ENCODE results near the gene EPHA8.

The EPHA8 gene

DNA sequence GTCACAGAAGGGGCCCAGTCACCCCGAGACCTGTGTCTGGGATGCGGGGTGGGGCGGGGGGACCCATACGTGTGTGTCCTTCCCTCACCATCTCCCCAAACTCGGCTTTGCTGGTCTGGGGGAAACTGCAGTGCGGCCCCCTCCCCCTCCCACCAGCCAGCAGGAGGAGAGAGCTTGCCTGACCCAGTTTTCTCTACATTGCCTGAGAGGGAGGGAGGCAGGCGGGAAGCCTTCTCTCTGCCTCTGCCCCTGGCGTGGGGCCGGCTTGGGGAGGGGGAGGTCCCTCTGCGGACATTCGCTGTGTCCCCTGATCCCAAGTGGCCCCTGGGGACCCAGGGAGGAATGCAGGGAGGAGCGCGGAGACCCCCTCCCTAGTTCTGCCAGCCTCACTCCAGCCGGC is 3.9 kb downstream of the EPHA8 start:
- ATAC-seq (no peak), DNase-seq (no peak)

DNA sequence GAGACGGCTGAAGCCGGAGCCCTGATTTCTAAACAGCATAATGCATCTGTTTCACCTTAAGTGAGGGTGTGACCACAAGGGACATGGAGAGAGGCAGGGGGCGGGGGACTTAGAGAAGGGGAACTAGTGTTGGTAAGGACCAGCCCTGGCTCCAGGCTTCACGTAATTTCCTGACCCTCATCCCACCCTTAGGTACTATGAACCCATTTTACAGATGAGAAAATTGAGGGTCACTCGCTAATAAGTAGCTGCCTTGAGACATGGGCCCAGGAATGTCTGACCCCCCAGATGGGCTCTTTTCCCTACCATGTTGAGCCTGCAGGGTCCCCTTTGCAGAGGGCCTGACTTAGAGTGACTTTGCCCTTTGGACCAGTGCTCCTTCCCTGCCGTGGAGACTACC is 4.7 kb downstream of the EPHA8 start:
- DNase-seq (no peak), ATAC-seq (no peak)

DNA sequence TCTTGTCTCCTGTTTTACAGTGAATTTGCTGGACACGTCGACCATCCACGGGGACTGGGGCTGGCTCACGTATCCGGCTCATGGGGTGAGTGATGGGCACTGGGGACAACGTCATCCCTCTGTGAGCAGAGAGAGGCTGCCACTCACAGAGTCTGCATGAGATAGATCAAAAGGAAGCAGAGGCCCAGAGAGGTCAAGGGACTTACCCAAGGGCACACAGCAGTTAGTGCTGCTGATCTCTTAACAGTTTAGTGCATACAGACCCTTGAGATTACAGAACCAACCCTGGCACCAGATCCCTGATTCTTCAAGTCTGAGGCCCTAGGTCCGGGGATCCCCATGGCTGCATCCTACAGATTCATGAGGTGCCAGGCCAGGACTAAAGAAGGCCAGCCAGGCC is 6.0 kb downstream of the EPHA8 start:
- ATAC-seq (no peak), DNase-seq (no peak)

DNA sequence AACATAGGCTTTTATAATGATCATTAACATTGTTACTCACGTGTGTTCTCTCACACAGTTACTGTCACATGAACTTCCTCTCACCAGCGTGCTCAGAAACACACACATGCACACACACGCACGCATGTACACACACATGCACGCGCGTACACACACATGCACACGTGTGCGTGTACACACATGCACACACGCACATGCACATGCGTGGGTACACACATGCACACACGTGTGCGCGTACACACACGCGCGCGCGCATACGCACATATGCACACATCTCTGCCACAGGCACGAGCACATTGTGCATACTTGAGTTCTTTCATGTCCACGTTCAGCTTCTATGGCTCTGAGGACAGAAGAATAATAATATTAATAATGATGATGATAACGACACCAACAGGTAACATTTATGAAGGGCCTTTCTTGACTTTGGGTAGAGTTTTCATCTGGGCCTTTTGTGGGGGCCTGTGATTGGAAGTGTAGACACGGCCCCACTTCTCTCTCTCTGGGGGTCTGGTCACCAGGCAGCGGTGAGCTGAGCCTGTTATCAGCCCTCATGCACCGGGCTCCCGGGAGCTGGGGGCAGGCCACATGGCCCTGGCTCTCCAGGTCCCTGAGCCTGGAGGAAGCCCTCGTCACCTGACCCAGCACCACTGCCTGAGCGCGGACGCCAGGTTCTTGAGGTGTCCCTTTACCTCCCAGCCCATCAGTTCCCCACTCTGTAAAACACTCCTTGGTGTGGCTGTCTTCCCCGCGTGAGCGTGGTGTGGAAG is 7.0 kb downstream of the EPHA8 start:
- ATAC-seq = no peak
- no peak for DNase-seq

DNA sequence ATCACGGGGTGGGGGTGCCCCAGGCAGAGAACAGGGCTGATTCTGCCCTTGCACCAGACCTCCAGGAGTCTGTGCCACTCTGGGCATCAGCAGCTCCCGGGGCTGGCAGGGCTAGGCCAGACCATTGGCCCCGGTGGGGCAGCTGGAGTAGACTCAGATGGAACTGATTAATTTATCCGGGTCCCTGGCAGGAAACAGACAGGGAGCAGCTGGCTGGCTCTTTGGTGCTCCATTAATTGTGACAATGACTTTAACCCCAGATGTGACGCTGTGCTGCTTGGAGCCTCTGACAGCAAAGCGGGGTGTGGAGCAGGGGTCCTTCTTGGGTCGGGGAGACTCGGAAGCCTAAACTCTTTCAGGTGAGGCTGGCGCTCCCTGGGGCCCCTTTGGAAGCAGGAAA is 9.5 kb downstream of the EPHA8 start:
- no peak for DNase-seq

DNA sequence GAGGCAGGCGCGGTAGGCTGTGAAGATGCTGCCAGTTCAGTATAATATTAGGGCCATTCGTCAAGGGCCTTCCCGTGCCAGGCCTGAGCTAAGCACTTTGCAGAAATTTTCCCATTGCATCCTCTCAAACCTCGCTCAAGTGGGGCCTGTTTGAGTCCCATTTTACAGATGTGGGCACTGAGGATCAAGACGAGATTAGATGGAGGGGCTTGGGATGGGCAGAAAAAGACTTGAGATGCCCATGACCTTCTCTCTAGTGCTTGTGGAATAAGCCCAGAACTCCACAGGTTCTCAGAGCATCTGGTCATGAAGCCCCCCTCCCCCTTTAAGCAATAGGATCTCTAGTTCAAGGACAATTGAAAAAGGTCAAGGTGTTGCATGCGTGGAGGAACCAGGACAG is 9.9 kb downstream of the EPHA8 start:
- DNase-seq (no peak), ATAC-seq (no peak)

More for the DNA sequence above, 9.5 kb downstream of the EPHA8 start:
- no peak for ATAC-seq

DNA sequence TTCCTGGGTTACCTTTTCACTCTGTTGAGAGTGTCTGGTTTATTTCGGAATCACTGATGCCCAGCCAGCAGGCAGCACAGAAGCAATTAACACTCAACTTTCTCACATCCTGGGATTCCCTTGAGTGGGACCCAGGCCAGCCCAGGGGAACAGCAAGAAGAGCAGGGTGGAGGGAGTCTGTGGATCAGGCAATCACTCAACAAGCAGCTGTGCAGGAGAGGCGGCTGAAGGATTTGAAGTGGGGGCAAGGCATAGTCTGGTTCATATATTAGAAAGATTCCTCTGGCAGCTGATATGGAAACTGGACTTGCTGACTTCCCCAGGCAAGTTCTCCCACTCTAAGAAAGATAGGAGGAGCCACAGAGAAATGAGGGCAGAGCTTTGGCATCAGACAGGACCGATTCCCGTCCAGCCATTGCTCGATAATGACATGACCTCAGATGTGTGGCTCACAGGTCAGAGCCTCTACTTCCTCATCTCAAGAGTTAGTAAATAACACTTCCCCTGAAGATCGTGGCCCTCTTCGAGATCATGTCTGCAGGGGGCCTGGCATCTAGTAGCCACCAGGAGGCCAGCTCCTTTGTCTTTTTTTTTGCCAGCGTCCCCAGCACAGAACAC is 12.4 kb downstream of the EPHA8 start:
- ATAC-seq = no peak
- no peak for DNase-seq

DNA sequence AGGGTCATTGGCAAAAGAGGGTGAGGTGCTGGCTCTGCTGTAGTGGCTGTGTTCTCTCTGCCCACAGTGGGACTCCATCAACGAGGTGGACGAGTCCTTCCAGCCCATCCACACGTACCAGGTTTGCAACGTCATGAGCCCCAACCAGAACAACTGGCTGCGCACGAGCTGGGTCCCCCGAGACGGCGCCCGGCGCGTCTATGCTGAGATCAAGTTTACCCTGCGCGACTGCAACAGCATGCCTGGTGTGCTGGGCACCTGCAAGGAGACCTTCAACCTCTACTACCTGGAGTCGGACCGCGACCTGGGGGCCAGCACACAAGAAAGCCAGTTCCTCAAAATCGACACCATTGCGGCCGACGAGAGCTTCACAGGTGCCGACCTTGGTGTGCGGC is 12.9 kb downstream of the EPHA8 start:
- DNase-seq = no peak
- no peak for ATAC-seq

DNA sequence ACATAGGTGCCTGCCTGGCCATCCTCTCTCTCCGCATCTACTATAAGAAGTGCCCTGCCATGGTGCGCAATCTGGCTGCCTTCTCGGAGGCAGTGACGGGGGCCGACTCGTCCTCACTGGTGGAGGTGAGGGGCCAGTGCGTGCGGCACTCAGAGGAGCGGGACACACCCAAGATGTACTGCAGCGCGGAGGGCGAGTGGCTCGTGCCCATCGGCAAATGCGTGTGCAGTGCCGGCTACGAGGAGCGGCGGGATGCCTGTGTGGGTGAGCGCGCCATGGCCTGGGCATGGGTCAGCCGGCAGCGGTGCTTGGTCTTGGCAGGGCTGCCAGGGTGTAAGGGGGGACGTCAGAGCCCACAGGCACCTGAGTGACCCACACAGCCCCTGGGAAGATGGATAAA is 13.3 kb downstream of the EPHA8 start:
- ATAC-seq (no peak), DNase-seq (no peak)

DNA sequence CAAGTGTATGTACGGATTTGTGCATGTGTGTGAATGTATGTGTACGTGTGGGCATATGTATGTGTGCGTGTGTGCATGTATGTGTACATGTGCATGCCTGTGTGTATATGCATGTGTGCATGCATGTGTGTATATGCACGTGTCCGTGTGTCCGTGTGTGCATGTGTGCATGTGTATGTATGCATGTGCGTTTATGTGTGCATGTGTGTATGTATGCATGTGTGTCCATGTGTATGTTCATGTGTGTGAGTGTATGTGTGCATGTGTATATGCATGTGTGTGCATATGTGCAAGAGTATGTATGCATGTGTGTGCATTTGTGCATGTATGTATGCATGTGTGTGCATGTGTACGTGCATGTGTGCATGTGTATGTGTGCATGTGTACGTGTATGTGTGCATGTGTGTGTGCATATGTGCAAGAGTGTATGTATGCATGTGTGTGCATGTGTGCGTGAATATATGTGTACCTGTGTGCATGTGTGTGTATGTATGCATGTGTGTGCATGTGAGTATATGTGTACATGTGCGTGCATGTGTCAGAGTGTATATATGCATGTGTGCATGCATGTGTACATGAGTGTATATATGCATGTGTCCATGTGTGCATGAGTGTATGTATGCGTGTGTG is 15.6 kb downstream of the EPHA8 start:
- ATAC-seq = no peak
- DNase-seq = no peak

DNA sequence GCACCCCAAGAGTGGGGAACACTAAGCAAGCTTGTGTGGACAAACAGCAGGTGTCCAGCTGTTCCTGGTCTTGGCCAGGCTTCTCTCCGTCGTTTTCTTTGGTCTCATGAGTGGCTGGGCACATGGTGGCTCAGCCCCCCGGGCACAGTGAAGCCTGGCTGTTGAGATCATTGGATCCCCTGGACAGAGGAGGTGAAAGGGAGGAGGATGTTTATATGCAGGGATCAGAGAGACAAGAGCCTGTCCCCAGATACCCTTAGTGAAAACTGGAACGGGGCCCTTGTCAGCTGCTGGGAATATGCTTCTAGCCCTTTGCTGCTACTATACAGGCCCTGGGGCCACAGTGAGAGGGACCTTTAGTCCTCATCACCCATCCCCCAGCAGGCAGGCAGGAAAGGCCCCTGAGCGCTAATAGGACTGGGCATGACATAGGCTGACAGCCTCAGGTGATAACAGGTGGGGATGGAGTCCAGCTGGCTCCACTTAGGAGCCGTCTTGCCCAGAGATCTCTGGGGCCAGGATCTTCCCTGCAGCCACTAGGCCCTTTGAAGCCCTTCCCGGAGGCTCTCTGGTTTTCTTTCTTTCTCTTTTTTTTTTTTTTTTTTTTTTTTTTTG is 16.4 kb downstream of the EPHA8 start:
- ATAC-seq (no peak), DNase-seq (no peak)

DNA sequence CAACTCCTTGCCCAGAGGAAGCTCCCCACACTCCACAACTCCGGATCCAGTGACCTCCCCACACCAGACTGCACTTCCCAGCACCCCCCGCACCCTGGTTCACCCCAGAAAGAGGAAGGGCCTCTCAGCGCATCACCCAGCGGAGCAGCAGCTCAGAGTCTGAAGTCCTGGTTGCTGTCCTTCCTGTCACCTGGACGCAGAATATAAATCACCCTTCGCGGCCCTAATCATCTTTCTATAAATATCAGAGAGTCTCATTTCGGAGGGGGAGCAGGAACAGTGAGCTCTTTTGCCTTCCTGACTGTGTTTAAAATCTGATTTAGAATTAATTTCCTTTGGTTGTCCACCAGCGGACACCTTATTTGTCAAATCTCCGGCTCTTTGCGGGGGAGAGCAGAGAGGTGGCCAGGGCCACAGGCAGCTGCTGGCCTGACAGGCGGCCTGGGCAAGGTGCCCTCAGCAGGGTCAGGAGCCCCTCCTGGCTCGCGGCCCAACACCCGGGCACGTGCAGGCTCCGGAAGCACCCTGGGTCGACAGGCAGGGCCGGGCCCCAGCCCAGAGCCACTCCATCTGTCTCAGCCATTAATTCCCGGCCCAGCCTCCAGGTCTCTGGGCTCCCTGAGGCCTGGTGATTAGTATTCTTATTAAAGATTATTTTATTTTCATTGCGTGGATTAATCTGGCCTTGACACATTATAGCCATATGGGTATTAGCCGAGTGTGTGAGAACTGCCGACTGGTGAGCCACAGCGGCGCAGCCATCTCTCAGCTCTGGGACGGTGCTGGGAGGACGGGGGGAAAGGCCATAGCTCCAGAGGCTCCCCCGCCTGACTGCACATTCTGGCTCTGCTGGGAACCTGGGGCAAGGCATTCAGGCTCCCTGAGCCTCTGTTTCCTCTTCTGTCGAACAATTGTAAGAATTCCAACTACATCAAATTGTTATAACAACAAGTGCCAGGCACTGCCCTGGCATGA is 19.7 kb downstream of the EPHA8 start:
- DNase-seq = no peak
- no peak for ATAC-seq

DNA sequence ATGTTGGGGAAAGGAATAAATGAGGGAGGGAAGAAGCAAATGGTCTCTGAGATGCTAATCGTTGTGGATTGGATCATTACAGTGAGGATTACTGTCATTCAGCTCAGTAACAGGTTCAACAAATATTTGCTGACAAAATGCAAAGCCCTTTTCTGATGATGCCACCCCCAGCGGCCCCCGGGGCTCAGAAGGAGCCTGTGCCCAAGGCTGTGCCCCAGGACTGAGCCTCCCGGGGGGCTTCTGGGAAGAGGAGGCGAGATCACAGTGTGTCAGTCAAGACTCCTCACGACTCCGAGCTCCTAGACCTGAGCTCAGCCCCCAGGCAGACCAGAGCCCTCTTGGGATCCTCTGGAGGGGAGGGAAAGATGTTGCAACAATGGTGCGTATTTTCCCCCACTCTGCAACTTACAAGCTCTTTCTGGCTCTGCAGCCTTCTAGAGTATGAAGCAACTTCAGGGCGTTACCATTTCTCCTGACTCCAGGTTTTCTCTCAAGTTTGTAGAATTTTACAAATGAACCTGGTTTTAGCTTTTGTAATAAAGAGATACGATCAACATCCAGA is 20.8 kb downstream of the EPHA8 start:
- DNase-seq (no peak), ATAC-seq (no peak)

DNA sequence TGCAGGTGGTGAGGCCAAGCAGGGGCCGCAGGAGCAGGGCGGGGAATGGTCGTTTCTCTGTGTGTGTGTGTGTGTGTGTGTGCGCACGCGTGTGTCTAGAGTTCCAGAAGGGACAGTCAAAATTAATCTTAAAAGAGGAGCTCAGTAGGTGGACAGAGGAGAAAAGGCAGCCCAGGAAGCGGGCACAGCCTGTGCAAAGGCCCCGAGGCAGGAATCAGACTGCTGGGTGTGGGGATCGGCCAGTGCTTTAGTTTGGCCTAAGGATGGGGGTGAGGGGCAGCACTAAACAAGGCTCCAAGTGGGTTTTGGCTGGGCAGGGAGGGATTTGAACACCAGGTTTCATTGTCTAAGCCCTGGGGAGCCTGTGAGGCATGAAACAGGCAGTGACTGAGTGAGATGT is 21.7 kb downstream of the EPHA8 start:
- no peak for ATAC-seq
- DNase-seq = no peak

DNA sequence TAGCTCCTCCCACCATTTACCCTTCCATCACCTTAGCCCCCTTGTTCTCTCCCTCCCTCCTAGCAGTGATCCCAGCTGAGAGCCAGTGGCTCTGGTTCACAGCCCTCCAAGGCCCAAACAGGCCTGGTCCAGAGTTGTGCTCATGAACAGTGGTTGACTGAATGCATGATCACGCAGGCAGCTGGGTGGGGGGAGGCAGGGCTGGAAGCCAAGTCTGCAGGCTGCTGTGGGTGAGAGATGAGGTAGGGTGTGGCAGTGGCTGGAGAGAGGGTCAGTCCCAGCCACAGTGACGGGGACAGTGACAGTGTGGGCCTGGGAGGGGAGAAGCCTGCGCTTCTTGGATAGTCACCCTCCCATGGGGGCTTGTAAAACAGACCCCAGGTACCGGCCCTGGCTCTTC is 22.2 kb downstream of the EPHA8 start:
- ATAC-seq (no peak), DNase-seq (no peak)

DNA sequence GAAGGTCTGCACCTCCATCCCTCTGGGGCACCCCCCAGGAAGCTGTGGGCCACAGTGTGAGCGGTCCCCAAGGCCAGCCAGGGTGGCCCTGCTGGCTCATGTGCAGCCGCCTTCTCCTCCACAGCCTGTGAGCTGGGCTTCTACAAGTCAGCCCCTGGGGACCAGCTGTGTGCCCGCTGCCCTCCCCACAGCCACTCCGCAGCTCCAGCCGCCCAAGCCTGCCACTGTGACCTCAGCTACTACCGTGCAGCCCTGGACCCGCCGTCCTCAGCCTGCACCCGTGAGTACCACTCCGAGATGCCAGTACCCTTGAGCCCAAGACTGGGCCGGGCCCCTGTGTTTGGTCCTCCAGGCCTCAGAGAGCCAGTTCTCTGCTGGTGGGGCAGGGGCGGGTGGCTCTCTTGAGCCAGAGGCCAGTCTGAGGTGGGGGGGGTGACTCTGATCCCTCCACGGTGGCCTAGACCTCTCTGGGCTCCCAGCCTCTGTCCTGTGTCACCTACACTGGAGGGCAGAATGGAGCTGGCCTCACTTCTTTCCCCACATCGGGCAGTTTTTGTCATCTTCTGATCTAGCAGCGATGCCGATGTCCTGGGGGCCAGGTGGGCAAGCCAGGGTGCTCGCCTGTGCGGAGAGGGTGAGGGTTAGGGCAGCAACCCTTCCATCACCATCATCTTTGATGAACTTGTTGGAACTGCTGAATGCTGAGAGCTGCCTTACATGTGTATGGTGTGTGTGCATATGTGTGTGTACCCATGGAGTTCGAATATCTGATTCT is 23.3 kb downstream of the EPHA8 start:
- DNase-seq (no peak), ATAC-seq (no peak)

DNA sequence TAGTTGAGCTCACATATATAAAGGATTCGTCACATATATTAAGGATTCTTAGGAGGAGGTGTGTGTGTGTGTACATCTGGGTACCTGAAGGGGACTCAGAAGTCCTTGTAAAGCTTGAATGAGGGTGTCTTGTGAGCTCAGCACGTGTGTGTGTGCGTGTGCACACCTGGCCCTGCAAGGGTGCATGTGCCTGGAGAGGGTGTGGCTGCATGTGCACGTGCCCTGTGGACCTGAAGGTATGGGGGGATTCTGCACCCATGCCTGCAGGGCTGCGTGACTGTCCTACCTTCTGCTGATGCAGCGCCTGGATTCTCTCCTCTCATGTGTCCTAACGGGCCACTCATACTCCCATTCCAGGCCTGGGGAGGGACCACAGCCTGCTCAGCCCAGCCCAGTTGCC is 24.0 kb downstream of the EPHA8 start:
- DNase-seq = no peak
- ATAC-seq = no peak

DNA sequence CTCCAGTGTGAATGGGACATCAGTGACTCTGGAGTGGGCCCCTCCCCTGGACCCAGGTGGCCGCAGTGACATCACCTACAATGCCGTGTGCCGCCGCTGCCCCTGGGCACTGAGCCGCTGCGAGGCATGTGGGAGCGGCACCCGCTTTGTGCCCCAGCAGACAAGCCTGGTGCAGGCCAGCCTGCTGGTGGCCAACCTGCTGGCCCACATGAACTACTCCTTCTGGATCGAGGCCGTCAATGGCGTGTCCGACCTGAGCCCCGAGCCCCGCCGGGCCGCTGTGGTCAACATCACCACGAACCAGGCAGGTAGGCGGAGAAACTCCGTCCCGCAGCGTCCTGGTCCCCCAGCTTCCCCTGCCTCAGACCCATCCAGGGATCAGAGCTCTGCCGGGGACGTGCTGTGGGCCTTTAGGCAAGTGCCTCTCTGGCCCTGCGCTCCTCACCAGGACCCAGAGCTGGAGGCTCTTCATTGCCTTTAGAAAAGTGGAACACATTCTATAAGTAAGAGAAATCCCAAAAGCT is 25.7 kb downstream of the EPHA8 start:
- DNase-seq (no peak), ATAC-seq (no peak)

DNA sequence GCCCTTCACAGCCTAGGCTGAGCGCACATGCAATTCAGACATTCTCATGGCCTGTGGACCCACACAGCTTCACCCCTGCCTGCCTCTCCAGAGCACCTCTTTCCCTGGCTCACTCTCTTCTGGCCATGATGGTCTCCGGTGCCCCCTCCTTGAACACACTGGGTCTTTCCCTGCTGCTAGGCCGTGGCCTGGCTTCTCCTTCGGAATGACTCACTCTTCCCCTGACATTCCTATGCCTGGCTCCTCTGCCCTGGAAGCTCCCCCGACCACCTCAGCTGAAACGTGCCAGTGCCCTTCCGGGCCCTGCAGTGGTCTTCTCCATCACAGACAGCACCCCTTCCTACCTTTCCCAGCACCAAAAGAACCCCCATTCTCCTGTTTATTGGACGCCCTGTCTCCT is 28.3 kb downstream of the EPHA8 start:
- ATAC-seq (no peak), DNase-seq (no peak)

DNA sequence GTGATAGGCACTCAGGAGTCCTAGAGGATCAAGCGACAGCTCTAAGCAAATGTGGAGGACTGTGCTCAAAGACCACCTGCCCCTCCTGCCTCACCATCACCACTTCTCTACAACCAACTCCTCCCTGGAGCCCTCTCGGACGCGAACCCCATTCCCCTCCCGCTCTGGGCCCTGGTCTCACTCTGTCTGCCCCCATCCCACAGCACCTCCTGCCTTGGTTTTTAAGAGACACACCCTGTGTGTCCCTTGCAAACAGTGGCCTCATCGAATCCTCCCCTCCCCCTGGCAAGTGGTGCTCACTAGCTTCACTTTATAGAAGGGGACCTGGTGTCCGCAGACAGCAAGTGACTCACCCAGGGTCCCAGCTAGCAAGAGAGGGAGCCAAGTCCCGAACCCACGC is 28.8 kb downstream of the EPHA8 start:
- DNase-seq = no peak
- ATAC-seq = no peak

Data from stimulated activated naive CD8-positive, alpha-beta T cell treated with anti-CD3 and anti-CD28 coated beads, Interleukin-15, Interleukin-2, amounts not matched to agents 100 U/mL and 50 U/mL, for 24 hours (primary cell).